B cell (primary cell): ENCODE results near the gene NCDN. TPM values are rescaled to one million over a fixed set of nuclear protein-coding genes. Genes with fewer than 3 reads are reported as not detected.

Source experiments
- ATAC-seq: fragments of 200-7000 bp; cut with Tn5 transposase; one replicate; pipeline ENCODE4 v1.10.0; 2021; ENCODE audit warnings: low read depth, mild to moderate bottlenecking, moderate number of reproducible peaks, moderate library complexity
- CTCF ChIA-PET: fragments of 350-600 bp; sonication (Branson Sonifier 250); formaldehyde crosslinking; loops from one replicate; lab custom pipeline; 2021; ENCODE audit warnings: antibody characterized with exemption, inconsistent platforms; lab: Charles Lee
- POLR2A ChIA-PET: fragments of 350-600 bp; sonication (Branson Sonifier 250); formaldehyde crosslinking; loops from one replicate; lab custom pipeline; 2021; ENCODE audit warnings: antibody characterized with exemption; lab: Charles Lee
- DNase-seq: peaks from one replicate; pipeline ENCODE4 v3.0.0; 2013
- H2AFZ ChIP-seq: 2 replicates; pipeline ENCODE4 v1.6.1; 2012; ENCODE audit warnings: mild to moderate bottlenecking, low read depth, low read length; ENCODE audit not compliant: insufficient read depth, poor library complexity, severe bottlenecking
- H3K27ac ChIP-seq, 2 donors: 1 replicate in 1 of 2; 2 replicates in 1 of 2; pipeline ENCODE4 v1.5.1; 2012 to 2013; ENCODE audit warnings: low read length in 2 of 2, mild to moderate bottlenecking in 2 of 2, moderate library complexity in 1 of 2
- H3K27me3 ChIP-seq, 4 experiments: fragments of 200-600 bp in 1 of 4; sonication (generic) in 1 of 4; replicated peaks in 1 of 4; 1 replicate in 2 of 4; 2 replicates in 2 of 4; pipeline versions ENCODE4 v1.6.1 to v1.7.0; 2013 to 2016; ENCODE audit warnings: low read length in 3 of 4, mild to moderate bottlenecking in 2 of 4, mixed read lengths in 1 of 4, moderate library complexity in 1 of 4; ENCODE audit not compliant: insufficient read depth in 4 of 4, control insufficient read depth in 3 of 4; ENCODE audit errors: control extremely low read depth in 1 of 4
- H3K36me3 ChIP-seq, 2 experiments: replicated peaks in 1 of 2; 1 replicate in 1 of 2; 2 replicates in 1 of 2; pipeline versions ENCODE4 v1.6.1 to v1.7.1; 2013; ENCODE audit warnings: low read length in 1 of 2; ENCODE audit not compliant: insufficient read depth in 2 of 2, control insufficient read depth in 1 of 2; ENCODE audit errors: control extremely low read depth in 1 of 2, extremely low read depth in 1 of 2
- H3K4me1 ChIP-seq, 2 donors: fragments of 200-600 bp in 1 of 2; sonication (generic) in 1 of 2; 1 replicate in 1 of 2; 2 replicates in 1 of 2; pipeline versions ENCODE4 v1.5.1 to v1.6.1; 2013 to 2017; ENCODE audit warnings: low read length in 2 of 2; ENCODE audit not compliant: control insufficient read depth in 2 of 2, insufficient read depth in 2 of 2
- H3K4me2 ChIP-seq: replicated peaks from 2 replicates; pipeline ENCODE3; 2012; ENCODE audit warnings: mild to moderate bottlenecking, low read depth, low read length; ENCODE audit not compliant: poor library complexity, severe bottlenecking
- H3K4me3 ChIP-seq, 5 experiments: fragments of 200-600 bp in 1 of 5; sonication (generic) in 1 of 5; 1 replicate in 3 of 5; 2 replicates in 2 of 5; pipeline versions ENCODE4 v1.5.1 to v1.7.0; 2011 to 2016; ENCODE audit warnings: low read length in 4 of 5, mild to moderate bottlenecking in 4 of 5, low read depth in 2 of 5, control low read depth in 1 of 5, moderate library complexity in 1 of 5; ENCODE audit not compliant: insufficient read depth in 1 of 5; ENCODE audit errors: control extremely low read depth in 1 of 5, extremely low read depth in 1 of 5
- H3K79me2 ChIP-seq: fragments of 200-600 bp; sonication (generic); one replicate; pipeline ENCODE4 v1.6.0; 2016; ENCODE audit warnings: low read length; ENCODE audit not compliant: control insufficient read depth, insufficient read depth
- H3K9ac ChIP-seq: fragments of 200-600 bp; sonication (generic); 2 replicates; pipeline ENCODE4 v1.6.1; 2017; ENCODE audit warnings: mild to moderate bottlenecking, low read length, moderate library complexity
- H3K9me3 ChIP-seq, 3 donors: one replicate each; pipeline versions ENCODE4 v1.6.1 to v1.7.1; 2013; ENCODE audit warnings: low read length in 2 of 3; ENCODE audit not compliant: control insufficient read depth in 2 of 3, insufficient read depth in 1 of 3; ENCODE audit errors: control extremely low read depth in 1 of 3
- H4K20me1 ChIP-seq: 2 replicates; pipeline ENCODE4 v1.6.0; 2012; ENCODE audit warnings: mild to moderate bottlenecking, low read length; ENCODE audit not compliant: insufficient read depth, control insufficient read depth, poor library complexity, severe bottlenecking
- H3K27ac Mint-ChIP-seq: one replicate; pipeline ENCODE4 v1.8.0; 2021; ENCODE audit warnings: mixed read lengths
- H3K27me3 Mint-ChIP-seq: one replicate; pipeline ENCODE4 v1.8.0; 2021; ENCODE audit warnings: mixed read lengths
- H3K4me1 Mint-ChIP-seq: one replicate; pipeline ENCODE4 v1.8.0; 2021; ENCODE audit warnings: mixed read lengths
- H3K4me3 Mint-ChIP-seq: one replicate; pipeline ENCODE4 v1.8.0; 2021; ENCODE audit warnings: mixed read lengths
- H3K9me3 Mint-ChIP-seq: one replicate; pipeline ENCODE4 v1.8.0; 2022; ENCODE audit warnings: mixed read lengths; ENCODE audit not compliant: insufficient read depth
- EZH2 ChIP-seq: IDR thresholded peaks from 2 replicates; pipeline ENCODE4 v1.6.1; 2012; ENCODE audit warnings: borderline replicate concordance, low read depth, mild to moderate bottlenecking, moderate library complexity, low read length; ENCODE audit not compliant: insufficient read depth, poor library complexity, severe bottlenecking
- WGBS: methylation state at CpG from one replicate; pipeline ENCODE4 v1.1.5; 2013; ENCODE audit warnings: missing lambda C conversion rate; ENCODE audit not compliant: insufficient coverage; 5-methylcytosine and 5-hydroxymethylcytosine counted together
- intact Hi-C: fragments of 100-400 bp; cut with micrococcal nuclease; formaldehyde crosslinking; loops from one replicate; pipeline ENCODE4 v1.10.0; 2022
- polyA plus RNA-seq: library from polyadenylated mRNA; depleted of rRNA; stranded (reverse); fragments of >200 nt; gene quantifications from 2 replicates; pipeline ENCODE4 v1.2.3, GENCODE V29; 2012
- total RNA-seq, 2 donors: library from RNA; stranded (reverse); fragments of 120-200 nt in 1 of 2; gene quantifications; 1 replicate in 1 of 2; 2 replicates in 1 of 2; pipeline versions ENCODE4 v1.2.3 to v1.2.4, GENCODE V29; 2013 to 2022
- TF ChIP-seq, protein P1 (sequence below): fragments of 200-600 bp; IDR thresholded peaks from one replicate; pipeline ENCODE4 v1.8.0; 2022; ENCODE audit warnings: antibody characterized with exemption, mild to moderate bottlenecking

Gene NCDN
- total and polyA plus RNA-seq, 2 donors (not counting 1 experiment from before 2014, with no cell fraction given) = 13.6 to 19.8 TPM

DNA sequence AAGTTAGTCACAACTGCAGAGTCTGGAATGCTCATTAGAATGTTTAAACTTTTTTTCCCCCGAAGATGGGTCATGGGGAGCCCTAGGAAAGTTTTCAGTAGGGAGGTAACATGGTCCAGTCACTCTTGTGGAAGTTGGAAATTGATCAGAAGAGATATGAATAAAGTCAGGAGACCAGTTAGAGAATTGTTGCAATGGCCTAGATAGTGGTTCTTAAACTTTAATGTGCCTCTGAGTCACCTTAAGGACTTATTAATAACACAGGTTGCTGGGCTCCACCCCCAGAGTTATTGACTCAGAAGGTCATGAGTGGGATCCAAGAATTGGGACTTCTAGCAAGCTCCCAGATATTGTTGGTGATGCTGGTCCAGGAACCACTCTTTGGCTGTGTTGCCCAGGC lies 12.3 kb downstream of the NCDN start:
- Histone ChIP-seq H3K36me3 (peaks cover 0 to 5% of the 10 kb centered on the region in 2 experiments), H3K9me3 (peaks cover 0 to 7% (median 0%) of the 10 kb centered on the region in 3 donors), H4K20me1 (peaks cover 5% of the 10 kb centered on the region), H2AFZ (no peak overlapping the region), H3K4me1 (peaks cover 6 to 8% of the 10 kb centered on the region in 2 donors), H3K9ac (no peak overlapping the region), H3K4me2 (no peak overlapping the region), H3K4me3 (no peak overlapping the region), H3K27ac (no peak overlapping the region), H3K79me2 (no peaks in the 10 kb centered on the region), H3K27me3 (peaks cover 0 to 17% (median 6%) of the 10 kb centered on the region in 4 experiments)
- H3K4me1 Mint-ChIP-seq = peaks cover 8% of the 10 kb centered on the region
- peaks cover 21% of the 10 kb centered on the region for H3K27me3 Mint-ChIP-seq
- H3K4me3 Mint-ChIP-seq = no peak overlapping the region
- intact Hi-C loops = loop anchor here (1.0 kb wide), 4 partner anchors 145 to 204 kb away; no protein-coding TSS in a partner anchor
- no peak overlapping the region for H3K27ac Mint-ChIP-seq
- no peaks in the 10 kb centered on the region for H3K9me3 Mint-ChIP-seq
- no peak for DNase-seq
- CTCF ChIA-PET = interaction anchor here (0.7 to 10.5 kb wide), 5 partner anchors 10 to 206 kb away, joined by 4 to 111 read pairs (median 17); partner anchors contain the start of gene C1orf216
- ATAC-seq = no peak
- POLR2A ChIA-PET = no interaction called here
- TF ChIP-seq, protein P1, sequence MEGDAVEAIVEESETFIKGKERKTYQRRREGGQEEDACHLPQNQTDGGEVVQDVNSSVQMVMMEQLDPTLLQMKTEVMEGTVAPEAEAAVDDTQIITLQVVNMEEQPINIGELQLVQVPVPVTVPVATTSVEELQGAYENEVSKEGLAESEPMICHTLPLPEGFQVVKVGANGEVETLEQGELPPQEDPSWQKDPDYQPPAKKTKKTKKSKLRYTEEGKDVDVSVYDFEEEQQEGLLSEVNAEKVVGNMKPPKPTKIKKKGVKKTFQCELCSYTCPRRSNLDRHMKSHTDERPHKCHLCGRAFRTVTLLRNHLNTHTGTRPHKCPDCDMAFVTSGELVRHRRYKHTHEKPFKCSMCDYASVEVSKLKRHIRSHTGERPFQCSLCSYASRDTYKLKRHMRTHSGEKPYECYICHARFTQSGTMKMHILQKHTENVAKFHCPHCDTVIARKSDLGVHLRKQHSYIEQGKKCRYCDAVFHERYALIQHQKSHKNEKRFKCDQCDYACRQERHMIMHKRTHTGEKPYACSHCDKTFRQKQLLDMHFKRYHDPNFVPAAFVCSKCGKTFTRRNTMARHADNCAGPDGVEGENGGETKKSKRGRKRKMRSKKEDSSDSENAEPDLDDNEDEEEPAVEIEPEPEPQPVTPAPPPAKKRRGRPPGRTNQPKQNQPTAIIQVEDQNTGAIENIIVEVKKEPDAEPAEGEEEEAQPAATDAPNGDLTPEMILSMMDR = no peak
- TF ChIP-seq EZH2 = no peak
- 88% methylated on average over 1 of the region's 1 CpG for WGBS

DNA sequence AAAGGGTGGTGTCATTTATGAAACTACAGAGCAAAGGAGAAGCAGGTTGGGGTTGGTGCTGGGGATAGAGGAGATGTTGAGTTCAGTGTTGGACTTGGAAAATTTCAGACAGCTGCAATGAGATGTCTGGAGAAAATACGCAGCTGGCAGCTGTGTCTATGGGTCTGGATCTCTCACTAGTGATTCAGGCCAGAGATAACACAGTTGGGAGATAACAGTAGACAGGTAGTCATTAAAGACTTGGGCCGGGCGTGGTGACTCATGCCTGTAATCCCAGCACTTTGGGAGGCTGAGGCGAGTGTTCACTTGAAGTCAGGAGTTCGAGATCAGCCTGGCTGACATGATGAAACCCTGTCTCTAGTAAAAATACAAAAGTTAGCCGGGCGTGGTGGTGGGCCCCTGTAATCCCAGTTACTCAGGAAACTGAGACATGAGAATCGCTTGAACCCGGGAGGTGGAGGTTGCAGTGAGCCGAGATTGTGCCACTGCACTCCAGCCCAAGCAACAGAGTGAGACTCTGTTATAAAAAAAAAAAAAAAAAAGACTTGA lies 13.1 kb downstream of the NCDN start:
- H3K4me2 ChIP-seq = no peak overlapping the region
- ChIA-PET POLR2A (no interaction called here), CTCF (interaction anchor here (0.7 to 10.5 kb wide), 7 partner anchors 11 to 477 kb away, joined by 3 to 111 read pairs (median 7); partner anchors contain the start of gene C1orf216)
- no peak overlapping the region for H3K27ac Mint-ChIP-seq
- no peaks in the 10 kb centered on the region for H4K20me1 ChIP-seq
- intact Hi-C loops = no loop called here
- peaks cover 0 to 5% of the 10 kb centered on the region in 2 experiments for H3K36me3 ChIP-seq
- peaks cover 13% of the 10 kb centered on the region for H3K4me1 Mint-ChIP-seq
- peaks cover 0 to 17% (median 6%) of the 10 kb centered on the region in 4 experiments for H3K27me3 ChIP-seq
- H3K27me3 Mint-ChIP-seq = peaks cover 26% of the 10 kb centered on the region
- peaks cover 0 to 7% (median 0%) of the 10 kb centered on the region in 3 donors for H3K9me3 ChIP-seq
- H3K27ac ChIP-seq = no peak overlapping the region
- no peak for ATAC-seq
- no peak overlapping the region for H2AFZ ChIP-seq
- TF ChIP-seq EZH2 = no peak
- TF ChIP-seq, protein P1 = no peak
- peaks cover 6 to 9% of the 10 kb centered on the region in 2 donors for H3K4me1 ChIP-seq
- H3K4me3 ChIP-seq = no peak overlapping the region
- no peak overlapping the region for H3K9ac ChIP-seq
- no peaks in the 10 kb centered on the region for H3K9me3 Mint-ChIP-seq
- H3K79me2 ChIP-seq = no peaks in the 10 kb centered on the region
- WGBS = 96% methylated on average over 10 of the region's 10 CpGs
- DNase-seq = no peak
- H3K4me3 Mint-ChIP-seq = no peak overlapping the region
